Posterior vena cava (tissue), 2 donors: ENCODE results near the gene STRADB. TPM values are rescaled to one million over a fixed set of nuclear protein-coding genes. Genes with fewer than 3 reads are reported as not detected.
A peak's percentile ranks its signal among the peaks of the same experiment; 100 is the strongest.

Experiments used
- DNase-seq: peaks from one replicate; pipeline ENCODE4 v3.0.0-alpha.2; 2020; ENCODE audit warnings: low spot score
- intact Hi-C, 2 donors: fragments of 100-400 bp; cut with DNase I; formaldehyde crosslinking; loops; one replicate each; pipeline versions ENCODE4 v1.14.1 to v1.14.2; 2022 to 2023
- long read RNA-seq, 2 donors: library from polyadenylated mRNA; unstranded; transcript quantifications; one replicate each; pipeline ENCODE4 v2.0.0, GENCODE V29; 2020 to 2021
- total RNA-seq, 2 donors: library from RNA; stranded (reverse); fragmentation: NEBNext Ultra II Directional; extraction: Animal tissue kit (Norgen Biotek cat#: 25700); gene quantifications; one replicate each; pipeline ENCODE4 v1.2.1, GENCODE V29; 2021
- donor health status: DM: yes; HTN: yes; CAD: no.
- donor health status: DM: yes; HTN: yes; CAD: no.

The STRADB gene, protein sequence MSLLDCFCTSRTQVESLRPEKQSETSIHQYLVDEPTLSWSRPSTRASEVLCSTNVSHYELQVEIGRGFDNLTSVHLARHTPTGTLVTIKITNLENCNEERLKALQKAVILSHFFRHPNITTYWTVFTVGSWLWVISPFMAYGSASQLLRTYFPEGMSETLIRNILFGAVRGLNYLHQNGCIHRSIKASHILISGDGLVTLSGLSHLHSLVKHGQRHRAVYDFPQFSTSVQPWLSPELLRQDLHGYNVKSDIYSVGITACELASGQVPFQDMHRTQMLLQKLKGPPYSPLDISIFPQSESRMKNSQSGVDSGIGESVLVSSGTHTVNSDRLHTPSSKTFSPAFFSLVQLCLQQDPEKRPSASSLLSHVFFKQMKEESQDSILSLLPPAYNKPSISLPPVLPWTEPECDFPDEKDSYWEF
- total RNA-seq, result 10 to 100 TPM; 11.7 to 18.0 TPM
- long read RNA-seq, donor 1, partial matches to known transcripts, result 2 of 7 reads
- long read RNA-seq, donor 1, other reads (novel, unspliced or antisense), result 1 of 7 reads
- long read RNA-seq, donor 2, transcript STRADB-201 (12 exons, 2,293 nt), result major isoform, 18 of 28 reads
- long read RNA-seq, donor 2, partial matches to known transcripts, result 5 of 28 reads
- long read RNA-seq, donor 2, other reads (novel, unspliced or antisense), result 5 of 28 reads

DNA sequence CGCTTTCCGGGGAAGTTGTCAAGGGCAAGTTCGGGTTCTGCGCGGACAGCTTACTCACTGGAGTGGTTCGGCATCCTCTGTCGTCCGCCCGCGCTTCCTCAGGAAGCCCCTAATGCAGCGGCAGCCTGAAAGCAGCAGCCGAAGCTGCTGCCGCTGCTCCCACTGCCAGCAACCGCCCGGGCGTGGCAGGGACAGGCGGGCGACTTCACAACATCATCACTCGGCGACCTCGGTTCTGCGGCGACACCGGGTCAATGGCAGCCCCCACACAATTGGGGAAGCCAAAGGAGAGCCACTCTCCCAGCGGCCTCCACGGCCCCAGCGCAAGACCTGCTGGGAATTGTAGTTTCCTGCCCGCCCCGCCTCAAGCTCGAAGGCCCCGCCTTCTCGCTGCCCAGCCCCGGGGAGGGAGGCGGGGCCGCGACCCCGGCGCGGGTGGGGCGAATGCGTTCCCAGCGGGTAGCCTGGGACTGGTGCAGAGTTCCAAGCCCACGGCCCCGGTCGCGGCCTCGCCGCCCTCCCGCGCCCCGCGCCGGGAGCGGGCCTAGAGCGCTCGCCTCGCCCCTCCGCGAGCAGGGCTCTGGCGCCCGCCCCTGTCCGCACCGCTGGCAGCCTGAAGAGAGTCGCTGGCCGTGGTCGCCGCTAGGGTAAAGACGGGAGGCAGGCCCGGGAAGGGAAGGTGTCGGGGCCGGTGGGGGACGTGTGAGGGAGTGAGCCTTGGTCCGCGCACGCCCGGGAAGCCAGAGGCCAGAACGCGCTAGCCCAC, at the start of gene STRADB, which contains the start of gene TRAK2:
TSS of gene STRADB (plus strand) at position 449 of the 766 bp plus-strand sequence. CDS start 3,101 bp downstream, outside the sequence.
TSS of gene TRAK2 (minus strand) at position 167 of the 766 bp plus-strand sequence. CDS start 30,951 bp downstream, outside the sequence.
- peak; percentile 98 for DNase-seq
- intact Hi-C loops, result loop anchor here in 1 of 2 donors (5.0 kb wide), 1 partner anchor 44 kb away; no protein-coding TSS in a partner anchor

DNA sequence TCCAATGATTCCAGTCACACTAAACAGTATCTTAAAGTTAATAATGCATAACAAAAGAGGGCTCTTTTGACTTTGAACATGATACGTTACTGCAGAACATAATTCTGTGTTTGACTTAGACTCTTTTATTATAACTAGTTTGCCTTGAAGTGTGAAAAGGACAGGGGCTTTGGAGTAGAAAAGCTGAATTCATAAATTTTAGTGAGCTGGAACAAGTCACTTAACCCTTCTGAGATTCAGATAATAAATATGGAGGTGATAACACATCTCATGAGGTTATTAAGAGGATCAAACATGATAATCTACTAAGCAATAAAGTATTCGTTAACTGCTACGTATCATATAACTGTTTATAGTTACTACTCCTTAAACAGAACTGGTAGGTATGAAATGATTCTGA, 49.7 kb upstream of the STRADB start:
- DNase-seq, result no peak
- intact Hi-C loops, result no loop called here

DNA sequence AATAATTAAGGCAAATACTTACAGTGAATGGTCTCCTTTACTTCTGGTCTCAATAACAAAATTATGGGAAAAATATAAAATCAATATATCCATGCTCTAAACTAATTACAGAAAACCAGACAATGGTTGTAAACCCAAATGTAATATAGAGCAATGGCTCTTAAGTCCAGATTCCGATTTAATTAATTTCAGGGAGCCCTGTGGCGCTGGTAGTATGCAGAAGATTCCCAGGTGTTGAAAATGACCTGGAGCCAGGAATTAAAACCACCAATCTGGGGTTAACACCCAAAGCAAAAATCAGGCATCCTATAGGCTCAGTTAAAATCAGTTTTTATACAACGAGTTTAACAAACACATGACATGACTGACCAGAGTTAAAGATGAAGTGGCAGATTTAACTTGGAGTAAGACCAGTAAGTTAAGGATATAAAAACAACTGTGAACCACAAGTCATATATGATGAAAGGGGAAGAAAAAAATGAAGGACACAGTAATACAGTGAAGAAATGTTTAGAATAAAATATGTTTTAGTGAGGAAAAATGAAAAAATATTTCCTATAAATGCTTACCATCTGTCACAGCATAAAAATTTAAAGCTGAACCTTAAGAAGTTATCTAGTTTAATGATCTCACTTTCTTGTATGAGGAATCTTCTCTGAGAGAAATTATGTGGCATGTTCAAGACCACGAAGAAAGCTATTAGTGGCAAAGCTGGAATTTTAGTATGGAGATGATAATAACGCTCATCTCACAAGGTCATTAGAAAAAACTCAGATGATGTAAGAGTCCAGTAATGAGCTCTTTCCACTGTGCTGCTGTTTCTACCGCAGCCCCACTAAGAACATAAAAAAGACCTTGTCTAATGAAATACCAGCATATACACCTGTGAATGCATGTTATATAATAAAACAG, 48.6 kb upstream of the STRADB start:
- intact Hi-C loops, result no loop called here
- DNase-seq, result no peak

DNA sequence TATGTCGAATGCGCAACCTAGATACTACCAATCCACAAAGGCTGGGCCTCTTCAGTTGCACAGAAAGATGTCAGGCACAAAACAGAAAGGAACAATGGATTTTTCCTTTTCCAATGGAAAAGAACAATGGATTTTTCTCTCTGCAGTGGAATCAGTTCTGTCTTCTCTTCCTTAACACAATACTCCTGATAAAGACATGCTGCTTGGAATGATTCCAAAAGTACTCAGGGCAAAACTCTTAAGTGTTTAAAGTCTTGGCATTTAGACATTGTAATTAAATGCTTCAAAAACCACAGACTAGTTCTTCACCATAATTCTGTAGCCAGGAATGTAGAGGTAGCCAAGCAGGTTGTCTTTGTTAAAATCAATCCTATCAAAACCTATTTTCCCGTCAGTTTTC, 47.7 kb upstream of the STRADB start:
- DNase-seq, result no peak
- intact Hi-C loops, result no loop called here

DNA sequence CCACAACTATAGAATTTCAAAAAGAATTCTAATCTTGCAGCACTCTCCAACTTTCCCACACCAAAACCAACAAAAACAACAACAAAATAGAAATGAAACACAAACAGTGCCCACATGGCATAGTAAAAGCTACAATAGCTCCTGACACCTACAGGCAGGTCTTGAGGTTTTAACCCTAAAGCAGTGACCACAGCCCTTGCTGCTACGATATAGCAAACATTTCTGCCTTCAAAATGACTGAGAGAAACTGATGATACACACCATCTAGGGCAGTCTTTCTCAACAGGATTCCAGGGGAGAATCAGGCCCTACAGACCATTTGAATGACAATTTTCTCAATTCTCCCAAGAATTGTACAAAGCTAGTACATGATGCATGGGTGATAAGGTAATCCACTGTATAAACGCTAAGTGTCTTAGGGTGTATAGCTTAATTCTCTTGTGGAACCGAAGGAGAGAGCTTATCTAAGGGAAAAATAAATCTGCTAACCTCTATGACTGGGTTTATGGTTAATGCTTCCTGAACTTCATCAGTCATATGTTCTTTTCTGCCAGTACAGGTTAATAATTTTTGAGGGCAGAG, 46.8 kb upstream of the STRADB start:
- DNase-seq, result no peak
- intact Hi-C loops, result loop anchor here in 1 of 2 donors (5.0 kb wide), 1 partner anchor 48 kb away; the partner anchor contains the start of genes STRADB and TRAK2

DNA sequence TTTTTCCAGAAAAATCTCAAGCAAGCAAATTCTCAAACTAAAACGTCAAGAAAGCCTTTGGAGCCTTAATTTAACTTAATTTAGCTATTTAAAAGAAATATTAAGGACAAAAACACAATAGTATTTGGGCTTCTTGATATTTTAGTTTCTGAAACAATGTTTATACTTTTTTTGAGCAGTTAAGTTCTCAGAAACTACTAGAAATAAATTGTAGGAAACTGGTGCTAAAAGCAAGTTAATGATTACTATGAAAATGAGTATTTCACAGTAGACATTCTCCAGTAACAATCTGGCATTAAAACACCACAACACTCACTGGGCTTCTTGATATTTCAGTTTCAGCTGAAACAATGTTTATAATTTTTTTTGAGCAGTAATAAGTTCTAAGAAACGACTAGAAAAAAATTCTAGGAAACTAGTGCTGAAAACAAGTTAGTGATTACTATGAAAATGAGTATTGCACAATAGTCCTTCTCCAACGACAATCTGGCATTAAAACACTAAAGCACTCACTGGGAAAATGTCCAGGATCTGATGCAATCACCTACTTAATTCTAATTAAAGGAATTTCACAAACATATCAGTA, 45.4 kb upstream of the STRADB start:
- intact Hi-C loops, result loop anchor here in 1 of 2 donors (5.0 kb wide), 1 partner anchor 46 kb away; the partner anchor contains the start of genes STRADB and TRAK2
- DNase-seq, result no peak

DNA sequence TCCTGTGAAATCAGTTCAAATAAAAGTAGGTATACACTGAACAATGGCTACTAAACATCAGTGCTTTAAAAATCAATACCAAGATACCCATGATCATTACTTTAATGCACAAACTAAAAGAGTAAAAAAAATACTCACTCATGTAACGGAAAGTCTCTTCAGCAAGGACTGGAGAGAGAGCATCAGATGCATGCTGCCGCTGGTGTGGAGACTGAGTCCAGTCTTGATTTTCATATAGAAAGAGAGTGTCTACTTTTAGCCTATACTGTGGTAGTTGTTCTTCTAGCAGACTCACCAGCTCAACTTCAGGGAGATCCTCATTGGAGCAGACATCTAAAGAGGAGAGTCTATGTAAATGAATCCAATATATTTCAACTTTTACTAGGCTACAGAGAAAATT, 44.3 kb upstream of the STRADB start:
- intact Hi-C loops, result loop anchor here in 1 of 2 donors (5.0 kb wide), 1 partner anchor 45 kb away; the partner anchor contains the start of genes STRADB and TRAK2
- no peak for DNase-seq

DNA sequence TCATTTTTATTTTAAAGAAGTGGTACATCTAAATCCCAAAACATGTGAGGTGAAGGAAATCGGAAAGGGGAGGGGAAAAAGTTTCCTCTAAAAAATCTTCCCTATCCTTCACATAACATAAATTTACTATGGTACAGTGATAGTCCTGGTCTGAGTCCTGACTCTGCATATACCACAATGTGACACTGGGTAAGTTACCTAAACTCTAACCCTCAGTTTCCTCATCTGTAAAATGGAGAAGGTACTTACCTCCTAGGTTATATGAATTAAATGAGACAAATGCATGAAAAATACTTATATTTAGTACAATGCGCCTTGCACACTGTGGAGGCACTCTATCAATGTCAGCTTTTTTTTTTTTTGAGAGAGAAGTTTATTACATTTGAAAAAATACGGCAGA, 42.6 kb upstream of the STRADB start:
- no peak for DNase-seq
- intact Hi-C loops, result loop anchor here in 1 of 2 donors (5.0 kb wide), 1 partner anchor 43 kb away; the partner anchor contains the start of genes STRADB and TRAK2

DNA sequence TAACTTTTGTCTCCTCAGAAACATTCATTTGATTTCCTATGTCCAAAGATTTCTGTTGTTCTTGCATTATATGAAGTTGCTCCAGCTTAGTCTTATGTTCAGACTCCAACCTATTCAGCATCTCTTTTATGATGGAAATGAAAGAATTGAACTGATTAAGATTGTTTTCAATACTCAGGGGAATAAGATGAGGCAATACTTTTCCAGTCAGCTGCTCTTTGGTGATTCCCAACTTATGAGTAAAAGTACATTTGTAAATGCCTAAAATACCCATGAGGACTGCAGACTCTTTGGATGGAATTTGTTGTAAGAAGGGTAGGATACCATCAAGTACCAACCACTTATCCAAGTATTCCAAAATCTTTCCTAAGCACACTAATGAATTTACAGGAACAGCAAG, 40.1 kb upstream of the STRADB start:
- intact Hi-C loops, result no loop called here
- no peak for DNase-seq

DNA sequence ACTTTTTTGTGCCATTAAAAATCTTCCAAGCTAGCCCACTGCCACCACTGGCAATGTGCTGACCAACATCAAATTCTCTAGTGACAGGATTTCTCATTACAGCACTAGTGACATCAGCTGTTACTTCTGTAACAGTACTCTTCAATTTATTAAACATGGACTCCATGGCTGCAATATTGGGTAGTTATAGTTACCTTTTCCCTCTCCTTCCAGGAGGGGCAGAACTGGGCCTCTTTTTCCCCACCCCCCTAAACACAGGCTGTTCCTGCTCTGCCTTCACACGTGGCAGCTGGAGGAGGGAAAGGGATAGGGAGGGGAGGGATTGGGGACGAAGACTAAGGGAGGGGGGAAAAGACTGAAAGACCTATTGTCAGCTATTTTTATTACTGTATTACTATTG, 38.4 kb upstream of the STRADB start:
- intact Hi-C loops, result no loop called here
- DNase-seq, result no peak

DNA sequence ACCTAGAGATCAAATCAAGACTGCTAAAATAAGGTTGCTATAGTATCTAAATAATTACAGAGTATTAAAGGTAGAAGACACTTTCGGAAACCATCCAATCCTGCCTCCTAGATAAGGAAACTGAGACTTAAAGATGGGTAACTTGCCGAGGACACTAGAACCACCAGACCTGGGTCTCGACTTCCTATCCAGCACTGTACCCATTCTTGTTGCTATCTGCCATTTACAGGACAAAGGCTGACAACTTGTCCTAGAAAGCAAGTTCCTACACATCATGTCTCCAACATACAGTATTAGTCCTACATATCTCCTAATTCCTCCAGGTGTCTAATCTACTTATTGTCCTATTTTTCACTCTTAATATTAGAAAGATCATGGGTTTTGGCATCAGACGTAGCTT, 38.0 kb upstream of the STRADB start:
- no peak for DNase-seq
- intact Hi-C loops, result no loop called here

DNA sequence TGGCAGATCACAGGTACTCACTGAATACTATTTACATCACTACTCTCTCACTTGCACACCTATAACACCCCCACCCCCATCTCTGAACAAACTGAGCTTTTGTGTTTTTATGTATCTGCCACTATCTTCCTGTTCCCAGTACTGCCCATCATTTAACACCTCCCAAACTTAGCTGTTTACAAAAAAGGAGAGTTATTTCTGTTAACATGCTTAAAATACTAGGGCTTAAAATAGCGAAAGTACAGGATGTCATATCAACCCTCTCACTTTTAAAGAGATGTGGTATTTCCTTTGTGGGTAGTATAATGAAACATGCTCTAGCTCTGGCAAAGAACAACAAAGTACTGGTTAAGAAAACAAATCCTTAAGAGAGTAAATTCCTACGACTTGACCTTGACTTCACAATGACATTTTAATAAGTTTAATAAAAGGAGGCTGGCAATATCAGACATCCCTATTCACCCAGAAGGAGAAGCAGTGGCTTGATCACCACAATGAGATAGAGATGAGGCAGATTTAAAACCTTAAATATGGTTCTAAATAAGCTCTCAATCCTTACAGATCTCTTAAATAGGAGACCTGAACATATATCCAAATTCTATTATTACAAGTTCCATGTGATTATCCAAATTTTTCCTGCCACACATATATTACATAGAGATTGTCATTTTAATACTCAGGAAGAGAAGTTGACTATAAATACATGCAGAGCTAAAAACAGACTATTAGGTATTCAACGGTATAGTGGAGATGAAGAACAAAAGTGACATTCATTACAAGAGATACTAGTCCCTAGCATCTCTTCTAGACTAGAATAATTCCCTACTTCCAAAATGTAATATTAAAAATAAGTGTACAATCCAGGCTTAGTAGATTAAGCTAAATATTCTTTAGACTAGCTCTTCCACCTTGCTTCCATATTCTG, 37.2 kb upstream of the STRADB start:
- no peak for DNase-seq
- intact Hi-C loops, result no loop called here

DNA sequence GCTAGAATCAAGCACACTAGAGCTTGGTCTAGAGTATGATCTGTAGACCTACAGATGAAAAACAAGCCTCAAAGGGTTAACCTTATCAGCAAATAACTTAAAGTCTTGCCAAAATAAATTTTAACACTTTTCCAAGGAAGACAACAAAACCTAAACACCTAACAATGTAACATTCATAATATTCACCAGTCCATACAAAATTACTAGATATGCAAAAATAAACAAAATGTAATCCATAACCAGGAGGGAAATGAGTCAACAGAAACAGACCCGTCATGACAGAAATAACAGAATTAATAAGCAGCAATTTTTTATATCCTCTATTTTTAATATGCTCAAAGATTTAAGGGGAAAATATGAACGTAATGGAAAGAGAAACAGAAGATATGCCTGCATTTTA, 36.4 kb upstream of the STRADB start:
- intact Hi-C loops, result no loop called here

DNA sequence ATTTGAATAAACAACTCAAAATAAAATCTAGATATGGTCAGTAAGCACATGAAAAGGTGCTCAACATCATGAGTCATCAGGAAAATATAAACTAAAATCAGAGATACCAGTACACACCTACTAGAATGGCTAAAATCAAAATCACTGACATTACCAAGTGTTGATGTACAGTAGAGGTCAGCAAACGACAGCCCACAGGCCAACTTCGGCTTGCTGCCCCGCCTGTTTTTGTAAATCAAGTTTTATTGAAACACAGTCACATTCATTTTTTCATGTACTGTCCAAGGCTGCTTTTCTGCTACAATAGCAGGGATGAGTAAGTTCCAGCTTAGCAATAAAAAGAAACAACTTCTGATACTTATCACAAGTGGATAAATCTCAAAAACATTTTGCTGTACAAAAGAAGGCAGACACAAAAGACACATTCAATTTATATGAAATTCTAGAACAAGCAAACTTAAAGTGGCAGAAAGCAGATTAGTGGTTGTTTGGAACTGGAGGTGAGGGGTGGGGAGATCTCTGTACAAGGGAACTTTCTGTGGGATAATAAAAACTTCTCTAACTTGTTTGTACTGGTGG, 32.4 kb upstream of the STRADB start:
- DNase-seq, result no peak
- intact Hi-C loops, result no loop called here

More for the DNA sequence above, 36.4 kb upstream of the STRADB start:
- DNase-seq, result no peak

DNA sequence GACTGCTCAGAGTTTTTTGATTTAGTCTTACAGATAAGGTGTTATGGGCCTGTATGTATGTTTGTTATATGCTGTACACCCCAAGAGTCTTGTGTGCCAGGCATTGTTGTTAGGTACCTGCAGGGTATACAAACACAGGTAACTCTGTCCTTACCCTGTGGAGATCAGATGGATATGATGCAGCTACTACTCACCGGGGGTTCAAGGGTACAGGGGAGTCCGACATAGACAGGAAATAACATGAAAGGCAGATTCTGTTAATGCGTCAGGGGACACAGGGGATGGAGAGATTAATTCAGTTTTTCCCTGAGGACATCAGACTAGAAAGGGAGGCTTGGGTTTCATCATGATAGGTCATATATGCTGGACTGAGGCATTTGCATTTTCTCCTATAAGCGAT, 31.6 kb upstream of the STRADB start:
- no peak for DNase-seq
- intact Hi-C loops, result no loop called here

DNA sequence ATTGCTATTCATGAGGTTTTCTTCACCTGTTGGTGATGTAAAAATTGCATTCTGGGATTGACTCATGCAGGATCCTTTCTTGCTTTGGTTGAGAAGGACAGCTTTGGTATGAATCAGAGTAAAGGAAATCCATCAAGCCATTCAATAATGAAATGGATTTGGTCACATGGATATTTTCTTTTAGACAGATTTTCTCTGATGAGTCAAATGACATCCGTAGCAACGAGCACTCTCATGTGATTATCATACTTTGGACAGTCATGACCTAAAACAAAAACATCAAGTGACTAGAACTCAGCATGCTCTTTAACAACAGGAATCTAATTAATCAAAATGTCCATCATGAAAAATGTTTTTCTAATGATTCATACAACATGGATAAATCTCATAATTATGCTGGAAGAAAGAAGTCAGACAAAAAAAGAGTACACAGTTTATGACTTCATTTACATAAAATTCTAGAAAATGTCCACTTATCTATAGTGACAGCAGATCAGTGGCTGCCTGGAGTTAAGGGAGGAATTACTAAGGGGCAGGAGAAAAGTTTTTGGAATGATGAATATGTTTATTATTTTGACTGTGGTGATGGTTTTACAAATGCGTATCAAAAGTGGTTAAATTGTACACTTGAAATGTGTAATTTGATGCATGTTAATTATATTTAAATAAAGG, 31.0 kb upstream of the STRADB start:
- intact Hi-C loops, result no loop called here
- DNase-seq, result no peak
